SK-N-SH treated with all-trans-retinoic acid at 6 μM for 48 hours (cell line): ENCODE data around the gene KCNMA1.

Source experiments
- ATAC-seq: fragments of 200-7000 bp; cut with Tn5 transposase; 3 replicates; pipeline ENCODE4 v1.9.1; 2020; ENCODE audit warnings: mild to moderate bottlenecking, moderate library complexity
- ARNTL ChIP-seq: fragments of 450-650 bp; formaldehyde crosslinking; IDR thresholded peaks from 2 replicates; pipeline ENCODE4 v1.5.0; 2020; ENCODE audit warnings: low read depth, mild to moderate bottlenecking, moderate library complexity, borderline replicate concordance
- BACH2 ChIP-seq: fragments of 250-450 bp; sonication (Bioruptor Pico); IDR thresholded peaks from 2 replicates; pipeline ENCODE4 v1.9.0; 2021; ENCODE audit warnings: mild to moderate bottlenecking, borderline replicate concordance
- CREB5 ChIP-seq: fragments of 250-450 bp; sonication (Bioruptor Pico); IDR thresholded peaks from 2 replicates; pipeline ENCODE4 v1.5.1; 2020; ENCODE audit warnings: low read depth, mild to moderate bottlenecking, moderate library complexity
- CSDC2 ChIP-seq: fragments of 250-450 bp; sonication (Bioruptor Pico); IDR thresholded peaks from 2 replicates; pipeline ENCODE4 v1.5.0; 2020; ENCODE audit warnings: mild to moderate bottlenecking, moderate library complexity
- CSRNP3 ChIP-seq: fragments of 250-450 bp; sonication (Bioruptor Pico); IDR thresholded peaks from 2 replicates; pipeline ENCODE4 v1.5.1; 2021; ENCODE audit warnings: mild to moderate bottlenecking, moderate library complexity
- ESRRG ChIP-seq: fragments of 250-450 bp; sonication (Bioruptor Pico); IDR thresholded peaks from 2 replicates; pipeline ENCODE4 v1.6.1; 2021; ENCODE audit warnings: mild to moderate bottlenecking
- GLIS3 ChIP-seq: fragments of 250-450 bp; sonication (Bioruptor Pico); IDR thresholded peaks from 2 replicates; pipeline ENCODE4 v1.5.0; 2020; ENCODE audit warnings: mild to moderate bottlenecking, moderate library complexity
- OSR1 ChIP-seq: fragments of 250-450 bp; sonication (Bioruptor Pico); IDR thresholded peaks from 2 replicates; pipeline ENCODE4 v1.8.0; 2022; ENCODE audit warnings: moderate library complexity, mild to moderate bottlenecking, inconsistent platforms
- RARB ChIP-seq: fragments of 250-450 bp; sonication (Bioruptor Pico); IDR thresholded peaks from 2 replicates; pipeline ENCODE4 v1.8.0; 2021; ENCODE audit warnings: mild to moderate bottlenecking, moderate library complexity
- SNAI2 ChIP-seq: fragments of 250-450 bp; sonication (Bioruptor Pico); IDR thresholded peaks from 2 replicates; pipeline ENCODE4 v1.5.0; 2020; ENCODE audit warnings: mild to moderate bottlenecking, moderate library complexity
- TCF4 ChIP-seq: fragments of 250-450 bp; sonication (Bioruptor Pico); IDR thresholded peaks from 2 replicates; pipeline ENCODE4 v1.8.0; 2021; ENCODE audit warnings: mild to moderate bottlenecking, moderate library complexity, borderline replicate concordance
- TOX ChIP-seq: fragments of 250-450 bp; sonication (Bioruptor Pico); IDR thresholded peaks from 2 replicates; pipeline ENCODE4 v1.8.0; 2021; ENCODE audit warnings: mild to moderate bottlenecking, moderate library complexity, borderline replicate concordance
- TSHZ2 ChIP-seq: fragments of 250-450 bp; sonication (Bioruptor Pico); IDR thresholded peaks from 2 replicates; pipeline ENCODE4 v1.5.0; 2020; ENCODE audit warnings: mild to moderate bottlenecking, moderate library complexity
- ZC3H10 ChIP-seq: fragments of 250-450 bp; sonication (Bioruptor Pico); IDR thresholded peaks from 2 replicates; pipeline ENCODE4 v1.5.1; 2021; ENCODE audit warnings: mild to moderate bottlenecking, moderate library complexity
- ZFP3 ChIP-seq: fragments of 250-450 bp; sonication (Bioruptor Pico); IDR thresholded peaks from 2 replicates; pipeline ENCODE4 v1.5.0; 2020; ENCODE audit warnings: mild to moderate bottlenecking, moderate library complexity
- ZFP30 ChIP-seq: fragments of 450-650 bp; formaldehyde crosslinking; IDR thresholded peaks from 2 replicates; pipeline ENCODE4 v1.5.0; 2022; ENCODE audit warnings: mild to moderate bottlenecking, moderate library complexity
- ZNF565 ChIP-seq: fragments of 450-650 bp; formaldehyde crosslinking; conservative IDR thresholded peaks from 2 replicates; pipeline ENCODE4 v1.5.0; 2020; ENCODE audit warnings: low read depth, mild to moderate bottlenecking, moderate library complexity
- ZNF70 ChIP-seq: fragments of 450-650 bp; formaldehyde crosslinking; IDR thresholded peaks from 2 replicates; pipeline ENCODE4 v1.5.0; 2020; ENCODE audit warnings: mild to moderate bottlenecking, moderate library complexity
- TF ChIP-seq, protein P1 (sequence below): fragments of 250-450 bp; sonication (Bioruptor Pico); IDR thresholded peaks from 2 replicates; pipeline ENCODE4 v1.8.0; 2020; ENCODE audit warnings: mild to moderate bottlenecking, moderate library complexity, borderline replicate concordance
- TF ChIP-seq, protein P2 (sequence below): fragments of 250-450 bp; sonication (Bioruptor Pico); IDR thresholded peaks from 2 replicates; pipeline ENCODE4 v1.8.0; 2021; ENCODE audit warnings: low read depth, mild to moderate bottlenecking, moderate library complexity, borderline replicate concordance

Gene KCNMA1

GRCh38 chr10:77023396-77023795, 614.2 kb downstream of the KCNMA1 start:
- TF ChIP-seq TOX (CRISPR knock-in tag): no peak
- TF ChIP-seq CSRNP3 (CRISPR knock-in tag): no peak
- TF ChIP-seq GLIS3 (CRISPR knock-in tag): no peak
- no peak for TF ChIP-seq SNAI2 (CRISPR knock-in tag)
- no peak for TF ChIP-seq ZFP30 (CRISPR knock-in tag)
- TF ChIP-seq RARB (CRISPR knock-in tag): no peak
- TF ChIP-seq ZC3H10 (CRISPR knock-in tag): no peak
- TF ChIP-seq CREB5 (CRISPR knock-in tag): no peak
- no peak for TF ChIP-seq BACH2 (CRISPR knock-in tag)
- TF ChIP-seq TCF4 (CRISPR knock-in tag): no peak
- TF ChIP-seq, protein P1, sequence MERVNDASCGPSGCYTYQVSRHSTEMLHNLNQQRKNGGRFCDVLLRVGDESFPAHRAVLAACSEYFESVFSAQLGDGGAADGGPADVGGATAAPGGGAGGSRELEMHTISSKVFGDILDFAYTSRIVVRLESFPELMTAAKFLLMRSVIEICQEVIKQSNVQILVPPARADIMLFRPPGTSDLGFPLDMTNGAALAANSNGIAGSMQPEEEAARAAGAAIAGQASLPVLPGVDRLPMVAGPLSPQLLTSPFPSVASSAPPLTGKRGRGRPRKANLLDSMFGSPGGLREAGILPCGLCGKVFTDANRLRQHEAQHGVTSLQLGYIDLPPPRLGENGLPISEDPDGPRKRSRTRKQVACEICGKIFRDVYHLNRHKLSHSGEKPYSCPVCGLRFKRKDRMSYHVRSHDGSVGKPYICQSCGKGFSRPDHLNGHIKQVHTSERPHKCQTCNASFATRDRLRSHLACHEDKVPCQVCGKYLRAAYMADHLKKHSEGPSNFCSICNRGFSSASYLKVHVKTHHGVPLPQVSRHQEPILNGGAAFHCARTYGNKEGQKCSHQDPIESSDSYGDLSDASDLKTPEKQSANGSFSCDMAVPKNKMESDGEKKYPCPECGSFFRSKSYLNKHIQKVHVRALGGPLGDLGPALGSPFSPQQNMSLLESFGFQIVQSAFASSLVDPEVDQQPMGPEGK (CRISPR knock-in tag): no peak
- no peak for TF ChIP-seq OSR1 (CRISPR knock-in tag)
- TF ChIP-seq ZNF70 (CRISPR knock-in tag): no peak
- TF ChIP-seq TSHZ2: no peak
- TF ChIP-seq ZNF565 (CRISPR knock-in tag): no peak
- no peak for TF ChIP-seq ARNTL (CRISPR knock-in tag)
- no peak for ATAC-seq

DNA sequence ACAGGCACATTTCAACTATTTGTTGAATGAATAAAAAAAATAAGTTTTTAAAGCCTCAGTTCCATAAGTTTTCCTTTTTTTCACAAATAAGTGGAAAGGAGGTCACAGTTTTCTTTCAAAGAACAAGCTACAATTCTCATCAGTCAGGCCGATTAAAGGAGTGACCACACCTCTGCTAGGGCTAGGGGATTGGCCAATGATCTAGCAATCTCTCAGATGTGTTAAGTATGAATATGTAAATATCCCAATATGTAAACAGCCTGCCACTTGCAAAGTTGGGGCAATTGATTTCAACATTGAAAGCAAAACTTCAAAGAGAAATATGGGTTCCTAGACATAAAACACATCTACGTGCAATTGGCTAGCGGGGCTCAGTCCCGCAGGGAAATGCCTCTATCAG, 614.9 kb downstream of the KCNMA1 start:
- no peak for TF ChIP-seq TSHZ2
- no peak for TF ChIP-seq OSR1 (CRISPR knock-in tag)
- no peak for TF ChIP-seq CSDC2
- TF ChIP-seq RARB (CRISPR knock-in tag): no peak
- no peak for TF ChIP-seq CREB5 (CRISPR knock-in tag)
- TF ChIP-seq ESRRG (CRISPR knock-in tag): no peak
- no peak for TF ChIP-seq BACH2 (CRISPR knock-in tag)
- no peak for TF ChIP-seq ZNF565 (CRISPR knock-in tag)
- TF ChIP-seq ZFP3 (CRISPR knock-in tag): no peak
- no peak for TF ChIP-seq ZFP30 (CRISPR knock-in tag)
- no peak for TF ChIP-seq TCF4 (CRISPR knock-in tag)
- TF ChIP-seq, protein P1 (CRISPR knock-in tag): no peak
- TF ChIP-seq, protein P2, sequence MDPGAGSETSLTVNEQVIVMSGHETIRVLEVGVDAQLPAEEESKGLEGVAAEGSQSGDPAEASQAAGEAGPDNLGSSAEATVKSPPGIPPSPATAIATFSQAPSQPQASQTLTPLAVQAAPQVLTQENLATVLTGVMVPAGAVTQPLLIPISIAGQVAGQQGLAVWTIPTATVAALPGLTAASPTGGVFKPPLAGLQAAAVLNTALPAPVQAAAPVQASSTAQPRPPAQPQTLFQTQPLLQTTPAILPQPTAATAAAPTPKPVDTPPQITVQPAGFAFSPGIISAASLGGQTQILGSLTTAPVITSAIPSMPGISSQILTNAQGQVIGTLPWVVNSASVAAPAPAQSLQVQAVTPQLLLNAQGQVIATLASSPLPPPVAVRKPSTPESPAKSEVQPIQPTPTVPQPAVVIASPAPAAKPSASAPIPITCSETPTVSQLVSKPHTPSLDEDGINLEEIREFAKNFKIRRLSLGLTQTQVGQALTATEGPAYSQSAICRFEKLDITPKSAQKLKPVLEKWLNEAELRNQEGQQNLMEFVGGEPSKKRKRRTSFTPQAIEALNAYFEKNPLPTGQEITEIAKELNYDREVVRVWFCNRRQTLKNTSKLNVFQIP (CRISPR knock-in tag): no peak

More for the DNA sequence above, 614.9 kb downstream of the KCNMA1 start:
- ATAC-seq: no peak
